Type B pancreatic cell (in vitro differentiated cells): ENCODE results near the gene CRMP1. TPM values are rescaled to one million over a fixed set of nuclear protein-coding genes. Genes with fewer than 3 reads are reported as not detected.

Source experiments
- DNase-seq: peaks from one replicate; pipeline ENCODE4 v3.0.0; 2021; ENCODE audit warnings: mixed read lengths; ENCODE audit not compliant: unreplicated experiment; ENCODE audit errors: extremely low spot score
- H3K27ac Mint-ChIP-seq: 2 replicates; pipeline ENCODE4 v1.8.0; 2021; ENCODE audit warnings: mild to moderate bottlenecking, mixed read lengths
- H3K27me3 Mint-ChIP-seq: 2 replicates; pipeline ENCODE4 v1.8.0; 2021; ENCODE audit warnings: mixed read lengths
- H3K36me3 Mint-ChIP-seq: 2 replicates; pipeline ENCODE4 v1.8.0; 2021; ENCODE audit warnings: mixed read lengths
- H3K4me1 Mint-ChIP-seq: one replicate; pipeline ENCODE4 v1.8.0; 2021; ENCODE audit warnings: mixed read lengths; ENCODE audit not compliant: unreplicated experiment
- H3K4me3 Mint-ChIP-seq: 2 replicates; pipeline ENCODE4 v1.8.0; 2021; ENCODE audit warnings: mild to moderate bottlenecking, mixed read lengths
- H3K9me3 Mint-ChIP-seq: 2 replicates; pipeline ENCODE4 v1.8.0; 2021; ENCODE audit warnings: mixed read lengths
- CTCF ChIP-seq: fragments of 200-600 bp; sonication (generic); conservative IDR thresholded peaks from 2 replicates; pipeline ENCODE4 v1.5.0; 2021; ENCODE audit warnings: antibody characterized with exemption, mild to moderate bottlenecking
- total RNA-seq: library from RNA; stranded (reverse); gene quantifications from 2 replicates; pipeline ENCODE4 v1.2.1, GENCODE V29; 2021; ENCODE audit warnings: low replicate concordance

The CRMP1 gene
- total RNA-seq, 1 donor from 2014 or later = 40.4 TPM

- no peaks in the 10 kb centered on the region for H3K27me3 Mint-ChIP-seq
- no peaks in the 10 kb centered on the region for H3K4me1 Mint-ChIP-seq
- H3K9me3 Mint-ChIP-seq = no peaks in the 10 kb centered on the region
- peaks cover 44% of the 10 kb centered on the region for H3K36me3 Mint-ChIP-seq
- H3K4me3 Mint-ChIP-seq = no peak overlapping the region
- H3K27ac Mint-ChIP-seq = no peak overlapping the region
- TF ChIP-seq CTCF = no peak
- no peak for DNase-seq
Observed at GRCh38 chr4:5816851-5817375, 76.0 kb downstream of the CRMP1 start.

- Mint-ChIP-seq H3K27me3 (no peaks in the 10 kb centered on the region), H3K27ac (no peak overlapping the region), H3K9me3 (no peaks in the 10 kb centered on the region), H3K36me3 (peaks cover 41% of the 10 kb centered on the region), H3K4me1 (no peaks in the 10 kb centered on the region), H3K4me3 (no peak overlapping the region)
- no peak for DNase-seq
- TF ChIP-seq CTCF = no peak
Observed at GRCh38 chr4:5816101-5816500, 76.8 kb downstream of the CRMP1 start.

- TF ChIP-seq CTCF = no peak
- Mint-ChIP-seq H3K27ac (no peak overlapping the region), H3K27me3 (no peaks in the 10 kb centered on the region), H3K4me3 (no peak overlapping the region), H3K4me1 (no peaks in the 10 kb centered on the region), H3K9me3 (no peaks in the 10 kb centered on the region), H3K36me3 (peaks cover 43% of the 10 kb centered on the region)
- no peak for DNase-seq
Observed at GRCh38 chr4:5815641-5816040, 77.2 kb downstream of the CRMP1 start.

- Mint-ChIP-seq H3K9me3 (no peaks in the 10 kb centered on the region), H3K36me3 (peaks cover 41% of the 10 kb centered on the region)
Observed at GRCh38 chr4:5814421-5814820, 78.5 kb downstream of the CRMP1 start.

GRCh38 chr4:5813882-5814255, 79.0 kb downstream of the CRMP1 start:
- Mint-ChIP-seq H3K36me3 (peaks cover 37% of the 10 kb centered on the region), H3K27ac (no peak overlapping the region)

More at GRCh38 chr4:5814421-5814820, 78.5 kb downstream of the CRMP1 start:
- no peak overlapping the region for H3K27ac Mint-ChIP-seq
- H3K4me1 Mint-ChIP-seq = no peaks in the 10 kb centered on the region
- H3K27me3 Mint-ChIP-seq = no peaks in the 10 kb centered on the region
- H3K4me3 Mint-ChIP-seq = no peak overlapping the region
- no peak for DNase-seq
- no peak for TF ChIP-seq CTCF

More at GRCh38 chr4:5813882-5814255, 79.0 kb downstream of the CRMP1 start:
- H3K4me1 Mint-ChIP-seq = no peaks in the 10 kb centered on the region
- no peaks in the 10 kb centered on the region for H3K9me3 Mint-ChIP-seq
- H3K27me3 Mint-ChIP-seq = no peaks in the 10 kb centered on the region
- no peak for TF ChIP-seq CTCF
- DNase-seq = no peak
- H3K4me3 Mint-ChIP-seq = no peak overlapping the region
